K562 (cell line): ENCODE results near the gene TRAF7. TPM values are rescaled to one million over a fixed set of nuclear protein-coding genes. Genes with fewer than 3 reads are reported as not detected.

Experiments
- CBX2 ChIP-seq: fragments of 200-600 bp; sonication (generic); IDR thresholded peaks from one replicate; pipeline ENCODE4 v1.6.1; 2012; ENCODE audit warnings: mild to moderate bottlenecking, low read length, inconsistent platforms; ENCODE audit not compliant: insufficient read depth, poor library complexity, severe bottlenecking
- CBX5 ChIP-seq: IDR thresholded peaks from 2 replicates; pipeline ENCODE4 v1.6.1; 2014; ENCODE audit warnings: low read depth, borderline replicate concordance
- ETV1 ChIP-seq: fragments of 450-650 bp; conservative IDR thresholded peaks from 2 replicates; pipeline ENCODE4 v1.6.1; 2016; ENCODE audit warnings: missing genetic modification characterization, control low read depth, low read depth, missing compliant biosample characterization
- FIP1L1 ChIP-seq: fragments of 200-400 bp; formaldehyde crosslinking; IDR thresholded peaks from 2 replicates; pipeline ENCODE4 v1.6.1; 2018; ENCODE audit warnings: mild to moderate bottlenecking, low read depth, low read length; ENCODE audit not compliant: poor library complexity, severe bottlenecking
- FOXA1 ChIP-seq: fragments of 450-650 bp; IDR thresholded peaks from 2 replicates; pipeline ENCODE4 v1.6.1; 2016; ENCODE audit warnings: mild to moderate bottlenecking, borderline replicate concordance
- FOXK1 ChIP-seq: sonication (generic); formaldehyde crosslinking; IDR thresholded peaks from 2 replicates; pipeline ENCODE4 v1.8.0; 2022; ENCODE audit warnings: missing genetic modification reagents, mild to moderate bottlenecking, borderline replicate concordance
- HDAC8 ChIP-seq: fragments of 450-650 bp; IDR thresholded peaks from 2 replicates; pipeline ENCODE4 v1.6.1; 2016; ENCODE audit warnings: mild to moderate bottlenecking, missing genetic modification characterization, moderate library complexity, missing compliant biosample characterization
- MEF2D ChIP-seq: conservative IDR thresholded peaks from 2 replicates; pipeline ENCODE4 v1.6.1; 2016; ENCODE audit warnings: low read depth, missing genetic modification characterization, missing compliant biosample characterization
- MTA2 ChIP-seq: fragments of 450-650 bp; IDR thresholded peaks from 2 replicates; pipeline ENCODE4 v1.6.1; 2016; ENCODE audit warnings: low read depth
- NCOA2 ChIP-seq, 2 experiments: fragments of 450-650 bp; IDR thresholded peaks; 2 replicates each; pipeline ENCODE4 v1.6.1; 2018; ENCODE audit warnings: mild to moderate bottlenecking in 2 of 2, moderate library complexity in 1 of 2; ENCODE audit not compliant: partially characterized antibody in 2 of 2
- SETDB1 ChIP-seq: IDR thresholded peaks from one replicate; pipeline ENCODE4 v1.6.1; 2012; ENCODE audit warnings: low read length, control low read depth, inconsistent platforms
- SRSF1 ChIP-seq: fragments of 200-400 bp; formaldehyde crosslinking; IDR thresholded peaks from 2 replicates; pipeline ENCODE4 v1.6.1; 2017; ENCODE audit warnings: mild to moderate bottlenecking, low read depth, low read length, moderate library complexity
- TRIM28 ChIP-seq: fragments of 450-650 bp; IDR thresholded peaks from 2 replicates; pipeline ENCODE4 v1.6.1; 2017
- ZNF239 ChIP-seq: fragments of 250-450 bp; sonication (Bioruptor Pico); IDR thresholded peaks from 2 replicates; pipeline ENCODE4 v1.4.0; 2020; ENCODE audit warnings: mild to moderate bottlenecking
- ZNF311 ChIP-seq: fragments of 250-450 bp; sonication (Bioruptor Pico); IDR thresholded peaks from 2 replicates; pipeline ENCODE4 v1.4.0; 2020; ENCODE audit warnings: mild to moderate bottlenecking, moderate library complexity
- ZNF324 ChIP-seq: fragments of 250-450 bp; sonication (Bioruptor Pico); IDR thresholded peaks from 2 replicates; pipeline ENCODE4 v1.4.0; 2020; ENCODE audit warnings: mild to moderate bottlenecking
- polyA plus RNA-seq, 8 experiments: library from polyadenylated mRNA; depleted of rRNA in 4 of 8; stranded (reverse) in 5 of 8; unstranded in 3 of 8; fragments of >200 nt; fragmentation: Nextera tagmentation in 2 of 8; fragmentation: Illumina TruSeq in 1 of 8; extraction: Ambion mirVana in 2 of 8; extraction: Trizol in 1 of 8; gene quantifications; 2 replicates each; pipeline versions ENCODE4 v1.2.1 to v1.2.3, GENCODE V29; 2011 to 2014; ENCODE audit warnings: inconsistent platforms in 1 of 8, missing spikeins in 1 of 8
- total RNA-seq, 7 experiments: library from RNA; depleted of rRNA in 6 of 7; stranded (reverse); fragments of >200 nt in 6 of 7; fragmentation: Illumina TruSeq in 2 of 7; extraction: Trizol in 2 of 7; gene quantifications; 2 replicates each; pipeline versions ENCODE4 v1.2.1 to v1.2.3, GENCODE V29; 2011 to 2021; ENCODE audit warnings: low replicate concordance in 1 of 7
- TF ChIP-seq, protein P1 (sequence below): fragments of 250-450 bp; sonication (Bioruptor Pico); IDR thresholded peaks from 2 replicates; pipeline ENCODE4 v1.4.0; 2020; ENCODE audit warnings: mild to moderate bottlenecking, moderate library complexity, borderline replicate concordance
- TF ChIP-seq, protein P2 (sequence below): fragments of 450-650 bp; IDR thresholded peaks from 2 replicates; pipeline ENCODE4 v1.6.1; 2016
- TF ChIP-seq, protein P3 (sequence below): fragments of 250-450 bp; sonication (Bioruptor Pico); IDR thresholded peaks from 2 replicates; pipeline ENCODE4 v1.4.0; 2020; ENCODE audit warnings: mild to moderate bottlenecking, moderate library complexity
- TF ChIP-seq, protein P4 (sequence below), 2 experiments: fragments of 450-650 bp in 1 of 2; sonication (generic) in 1 of 2; formaldehyde crosslinking; conservative IDR thresholded peaks; 2 replicates each; pipeline versions ENCODE4 v1.4.0 to v1.8.1; 2020 to 2022; ENCODE audit warnings: mild to moderate bottlenecking in 1 of 2, missing genetic modification reagents in 1 of 2

TRAF7 gene
- total and polyA plus RNA-seq, 9 of the 15 experiments (the other 6 are each of a cell fraction or from before 2014, with no cell fraction given) = 1.1 to 113 (median 41.6) TPM

DNA sequence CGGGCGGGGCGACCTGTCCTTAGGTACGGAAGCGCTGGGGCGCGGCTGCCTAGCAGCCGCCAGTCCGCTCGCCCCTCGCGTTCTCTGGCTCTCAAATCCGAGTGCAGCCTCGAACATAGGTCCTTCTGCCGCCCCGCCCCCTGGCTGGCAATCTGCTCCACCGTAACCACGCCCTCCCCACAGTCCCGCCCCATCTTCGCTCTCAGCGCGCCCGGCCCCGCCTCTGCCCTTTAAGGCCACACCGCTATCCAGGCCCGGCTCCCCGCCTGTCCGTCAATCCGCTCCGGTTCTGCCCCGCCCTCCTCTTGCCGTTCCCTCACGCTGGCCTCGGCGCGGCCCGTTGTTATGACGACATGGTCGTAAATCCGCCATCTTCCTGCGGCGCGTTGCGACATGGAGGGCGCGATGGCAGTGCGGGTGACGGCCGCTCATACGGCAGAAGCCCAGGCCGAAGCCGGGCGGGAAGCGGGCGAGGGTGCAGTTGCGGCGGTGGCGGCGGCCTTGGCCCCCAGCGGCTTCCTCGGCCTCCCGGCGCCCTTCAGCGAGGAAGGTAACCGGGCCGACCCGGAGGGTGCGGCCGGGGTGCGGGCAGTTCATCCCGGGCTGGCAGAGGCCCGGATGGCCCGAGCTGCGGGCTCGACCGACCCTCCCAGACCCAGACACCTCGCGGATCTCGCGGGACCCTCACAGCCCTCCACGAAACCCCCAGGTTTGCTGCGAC is 67.8 kb downstream of the TRAF7 start, which contains the start of gene E4F1 (continued):
- TF ChIP-seq, protein P1, sequence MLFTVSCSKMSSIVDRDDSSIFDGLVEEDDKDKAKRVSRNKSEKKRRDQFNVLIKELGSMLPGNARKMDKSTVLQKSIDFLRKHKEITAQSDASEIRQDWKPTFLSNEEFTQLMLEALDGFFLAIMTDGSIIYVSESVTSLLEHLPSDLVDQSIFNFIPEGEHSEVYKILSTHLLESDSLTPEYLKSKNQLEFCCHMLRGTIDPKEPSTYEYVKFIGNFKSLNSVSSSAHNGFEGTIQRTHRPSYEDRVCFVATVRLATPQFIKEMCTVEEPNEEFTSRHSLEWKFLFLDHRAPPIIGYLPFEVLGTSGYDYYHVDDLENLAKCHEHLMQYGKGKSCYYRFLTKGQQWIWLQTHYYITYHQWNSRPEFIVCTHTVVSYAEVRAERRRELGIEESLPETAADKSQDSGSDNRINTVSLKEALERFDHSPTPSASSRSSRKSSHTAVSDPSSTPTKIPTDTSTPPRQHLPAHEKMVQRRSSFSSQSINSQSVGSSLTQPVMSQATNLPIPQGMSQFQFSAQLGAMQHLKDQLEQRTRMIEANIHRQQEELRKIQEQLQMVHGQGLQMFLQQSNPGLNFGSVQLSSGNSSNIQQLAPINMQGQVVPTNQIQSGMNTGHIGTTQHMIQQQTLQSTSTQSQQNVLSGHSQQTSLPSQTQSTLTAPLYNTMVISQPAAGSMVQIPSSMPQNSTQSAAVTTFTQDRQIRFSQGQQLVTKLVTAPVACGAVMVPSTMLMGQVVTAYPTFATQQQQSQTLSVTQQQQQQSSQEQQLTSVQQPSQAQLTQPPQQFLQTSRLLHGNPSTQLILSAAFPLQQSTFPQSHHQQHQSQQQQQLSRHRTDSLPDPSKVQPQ (CRISPR knock-in tag) = no peak
- no peak for TF ChIP-seq ZNF311 (CRISPR knock-in tag)
- peak; percentile 69 for TF ChIP-seq FIP1L1
- TF ChIP-seq NCOA2 (IDR thresholded peaks at IDR 0.05; ENCODE audit: partially characterized antibody in 2 of 2) = no peak
- no peak for TF ChIP-seq TRIM28
- TF ChIP-seq CBX2 = no peak
- TF ChIP-seq, protein P2, sequence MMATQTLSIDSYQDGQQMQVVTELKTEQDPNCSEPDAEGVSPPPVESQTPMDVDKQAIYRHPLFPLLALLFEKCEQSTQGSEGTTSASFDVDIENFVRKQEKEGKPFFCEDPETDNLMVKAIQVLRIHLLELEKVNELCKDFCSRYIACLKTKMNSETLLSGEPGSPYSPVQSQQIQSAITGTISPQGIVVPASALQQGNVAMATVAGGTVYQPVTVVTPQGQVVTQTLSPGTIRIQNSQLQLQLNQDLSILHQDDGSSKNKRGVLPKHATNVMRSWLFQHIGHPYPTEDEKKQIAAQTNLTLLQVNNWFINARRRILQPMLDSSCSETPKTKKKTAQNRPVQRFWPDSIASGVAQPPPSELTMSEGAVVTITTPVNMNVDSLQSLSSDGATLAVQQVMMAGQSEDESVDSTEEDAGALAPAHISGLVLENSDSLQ = peak; percentile 99
- TF ChIP-seq HDAC8 (tag) = no peak
- no peak for TF ChIP-seq SETDB1
- TF ChIP-seq, protein P3, sequence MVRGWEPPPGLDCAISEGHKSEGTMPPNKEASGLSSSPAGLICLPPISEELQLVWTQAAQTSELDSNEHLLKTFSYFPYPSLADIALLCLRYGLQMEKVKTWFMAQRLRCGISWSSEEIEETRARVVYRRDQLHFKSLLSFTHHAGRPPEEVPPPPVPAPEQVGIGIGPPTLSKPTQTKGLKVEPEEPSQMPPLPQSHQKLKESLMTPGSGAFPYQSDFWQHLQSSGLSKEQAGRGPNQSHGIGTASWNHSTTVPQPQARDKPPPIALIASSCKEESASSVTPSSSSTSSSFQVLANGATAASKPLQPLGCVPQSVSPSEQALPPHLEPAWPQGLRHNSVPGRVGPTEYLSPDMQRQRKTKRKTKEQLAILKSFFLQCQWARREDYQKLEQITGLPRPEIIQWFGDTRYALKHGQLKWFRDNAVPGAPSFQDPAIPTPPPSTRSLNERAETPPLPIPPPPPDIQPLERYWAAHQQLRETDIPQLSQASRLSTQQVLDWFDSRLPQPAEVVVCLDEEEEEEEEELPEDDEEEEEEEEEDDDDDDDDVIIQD = no peak
- TF ChIP-seq FOXA1 = no peak
- TF ChIP-seq SRSF1 = no peak
- TF ChIP-seq, protein P4, sequence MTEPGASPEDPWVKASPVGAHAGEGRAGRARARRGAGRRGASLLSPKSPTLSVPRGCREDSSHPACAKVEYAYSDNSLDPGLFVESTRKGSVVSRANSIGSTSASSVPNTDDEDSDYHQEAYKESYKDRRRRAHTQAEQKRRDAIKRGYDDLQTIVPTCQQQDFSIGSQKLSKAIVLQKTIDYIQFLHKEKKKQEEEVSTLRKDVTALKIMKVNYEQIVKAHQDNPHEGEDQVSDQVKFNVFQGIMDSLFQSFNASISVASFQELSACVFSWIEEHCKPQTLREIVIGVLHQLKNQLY (CRISPR knock-in tag; conservative IDR thresholded peaks at IDR 0.05) = no peak
- TF ChIP-seq FOXK1 (CRISPR knock-in tag) = no peak
- TF ChIP-seq ZNF239 (CRISPR knock-in tag) = no peak
- TF ChIP-seq MTA2 = no peak
- no peak for TF ChIP-seq ZNF324 (CRISPR knock-in tag)
- TF ChIP-seq MEF2D (tag) = no peak
- no peak for TF ChIP-seq ETV1 (tag)
- TF ChIP-seq CBX5 = no peak
